Fibroblast of mammary gland (primary cell): ENCODE measurements around the gene CUL3.
"Not testable (repeated sequence)": the region's sequence is repeated elsewhere in the genome, so short reads cannot be mapped to it uniquely, and the experiment has no call there.

ENCODE experiments used
- DNase-seq: peaks from one replicate; pipeline ENCODE4 v3.0.0-alpha.2; 2010; ENCODE audit warnings: low read depth
- H3K4me3 ChIP-seq: 2 replicates; pipeline ENCODE4 v1.5.1; 2011; ENCODE audit warnings: low read depth, mild to moderate bottlenecking, low read length, moderate library complexity; ENCODE audit not compliant: control insufficient read depth
- TF ChIP-seq, protein P1 (sequence below): conservative IDR thresholded peaks from 2 replicates; pipeline ENCODE4 v1.5.1; 2011; ENCODE audit warnings: low read depth, low read length, inconsistent platforms; ENCODE audit not compliant: control insufficient read depth, insufficient read depth

CUL3 gene

DNA sequence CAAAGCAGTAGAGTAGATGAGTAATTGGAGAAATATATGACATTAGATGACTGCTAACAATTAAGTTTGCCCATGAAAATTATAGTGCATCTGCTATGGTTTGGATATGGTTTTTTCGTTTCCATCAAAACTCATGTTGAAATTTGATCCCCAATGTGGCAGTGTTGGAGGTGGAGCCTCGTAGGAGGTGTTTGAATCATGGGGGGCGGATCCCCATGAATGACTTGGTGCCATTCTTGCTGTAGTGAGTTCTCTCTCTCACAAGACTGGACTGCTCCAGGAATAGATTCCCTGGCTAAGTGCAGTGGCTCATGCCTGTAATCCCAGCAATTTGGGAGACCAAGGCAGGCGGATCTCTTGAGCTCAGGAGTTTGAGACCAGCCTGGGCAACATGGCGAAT is 9.7 kb upstream of the CUL3 start:
- H3K4me3 ChIP-seq: no peak overlapping the region
- DNase-seq: no peak
- TF ChIP-seq, protein P1, sequence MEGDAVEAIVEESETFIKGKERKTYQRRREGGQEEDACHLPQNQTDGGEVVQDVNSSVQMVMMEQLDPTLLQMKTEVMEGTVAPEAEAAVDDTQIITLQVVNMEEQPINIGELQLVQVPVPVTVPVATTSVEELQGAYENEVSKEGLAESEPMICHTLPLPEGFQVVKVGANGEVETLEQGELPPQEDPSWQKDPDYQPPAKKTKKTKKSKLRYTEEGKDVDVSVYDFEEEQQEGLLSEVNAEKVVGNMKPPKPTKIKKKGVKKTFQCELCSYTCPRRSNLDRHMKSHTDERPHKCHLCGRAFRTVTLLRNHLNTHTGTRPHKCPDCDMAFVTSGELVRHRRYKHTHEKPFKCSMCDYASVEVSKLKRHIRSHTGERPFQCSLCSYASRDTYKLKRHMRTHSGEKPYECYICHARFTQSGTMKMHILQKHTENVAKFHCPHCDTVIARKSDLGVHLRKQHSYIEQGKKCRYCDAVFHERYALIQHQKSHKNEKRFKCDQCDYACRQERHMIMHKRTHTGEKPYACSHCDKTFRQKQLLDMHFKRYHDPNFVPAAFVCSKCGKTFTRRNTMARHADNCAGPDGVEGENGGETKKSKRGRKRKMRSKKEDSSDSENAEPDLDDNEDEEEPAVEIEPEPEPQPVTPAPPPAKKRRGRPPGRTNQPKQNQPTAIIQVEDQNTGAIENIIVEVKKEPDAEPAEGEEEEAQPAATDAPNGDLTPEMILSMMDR: no peak

DNA sequence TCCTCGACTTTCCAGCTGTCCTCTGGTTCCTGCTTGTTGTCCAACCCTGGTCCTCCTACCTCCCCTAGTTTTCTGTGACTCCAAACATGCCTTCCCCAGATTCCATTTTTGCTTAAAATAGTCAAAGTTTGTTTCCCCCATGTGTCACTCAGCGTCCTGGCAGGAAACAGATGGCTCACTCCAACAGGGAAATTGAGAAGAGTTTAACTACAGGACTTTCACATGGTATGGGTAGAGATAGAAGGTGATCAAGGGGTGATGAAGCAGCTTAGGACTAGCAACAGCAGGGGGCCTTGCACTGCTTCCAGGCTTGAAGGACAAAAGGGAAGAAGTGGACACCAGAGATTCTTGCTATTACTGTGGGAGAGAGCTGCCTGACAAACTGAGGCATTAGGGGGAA is 6.1 kb upstream of the CUL3 start:
- H3K4me3 ChIP-seq: no peak overlapping the region
- DNase-seq: no peak
- TF ChIP-seq, protein P1: no peak

DNA sequence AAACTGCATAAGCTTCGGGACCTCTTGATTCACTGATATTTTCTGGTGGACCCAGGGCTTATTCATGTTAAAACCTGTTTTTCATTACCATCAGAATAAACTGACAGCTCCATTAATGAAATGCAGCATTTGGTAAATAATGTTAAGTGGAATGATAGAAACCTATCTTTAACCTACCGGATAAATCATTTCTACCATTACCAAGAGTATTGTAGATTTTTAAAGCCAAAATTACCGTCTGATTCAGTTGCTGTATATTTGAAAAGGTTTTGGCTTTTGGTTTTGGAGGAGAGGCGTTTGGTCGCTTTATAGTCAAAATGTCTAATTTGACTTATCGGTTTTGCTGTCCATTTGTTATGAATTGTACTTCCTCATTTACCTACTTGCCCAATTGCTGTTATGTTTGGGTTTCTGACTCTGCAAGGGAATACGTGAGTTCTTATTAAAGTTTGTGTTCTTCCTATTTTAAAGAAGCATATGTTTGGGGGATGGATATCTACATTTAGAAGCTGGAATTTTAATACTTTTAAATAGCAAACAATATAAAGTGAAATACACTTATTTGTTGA is 1.0 kb upstream of the CUL3 start:
- H3K4me3 ChIP-seq: peak overlapping the region; percentile 76
- TF ChIP-seq, protein P1: no peak
- DNase-seq: no peak

DNA sequence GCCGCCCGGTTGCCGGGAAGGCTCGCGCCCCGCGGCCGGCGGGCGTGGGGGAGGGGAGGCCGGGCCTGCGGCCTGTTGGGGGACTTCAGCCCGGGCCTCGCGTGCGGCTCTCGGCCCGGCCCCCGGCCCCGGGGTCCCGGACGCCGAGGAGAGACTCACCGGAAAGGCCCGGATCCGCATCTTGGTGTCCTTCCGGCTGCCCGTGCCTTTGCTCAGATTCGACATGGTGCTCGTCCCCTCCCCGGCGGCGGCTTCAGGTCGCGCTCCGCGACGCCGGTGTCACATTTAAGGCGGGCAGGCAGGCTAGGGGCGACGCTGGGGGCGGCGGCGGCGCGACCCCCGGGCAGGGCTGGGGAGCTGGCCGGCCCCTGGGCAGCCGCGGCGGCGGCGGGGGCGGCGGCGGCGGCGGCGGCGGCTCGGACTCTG is 365 bp downstream of the CUL3 start:
- H3K4me3 ChIP-seq: peak overlapping the region; percentile 58
- DNase-seq: no peak
- TF ChIP-seq, protein P1: no peak

DNA sequence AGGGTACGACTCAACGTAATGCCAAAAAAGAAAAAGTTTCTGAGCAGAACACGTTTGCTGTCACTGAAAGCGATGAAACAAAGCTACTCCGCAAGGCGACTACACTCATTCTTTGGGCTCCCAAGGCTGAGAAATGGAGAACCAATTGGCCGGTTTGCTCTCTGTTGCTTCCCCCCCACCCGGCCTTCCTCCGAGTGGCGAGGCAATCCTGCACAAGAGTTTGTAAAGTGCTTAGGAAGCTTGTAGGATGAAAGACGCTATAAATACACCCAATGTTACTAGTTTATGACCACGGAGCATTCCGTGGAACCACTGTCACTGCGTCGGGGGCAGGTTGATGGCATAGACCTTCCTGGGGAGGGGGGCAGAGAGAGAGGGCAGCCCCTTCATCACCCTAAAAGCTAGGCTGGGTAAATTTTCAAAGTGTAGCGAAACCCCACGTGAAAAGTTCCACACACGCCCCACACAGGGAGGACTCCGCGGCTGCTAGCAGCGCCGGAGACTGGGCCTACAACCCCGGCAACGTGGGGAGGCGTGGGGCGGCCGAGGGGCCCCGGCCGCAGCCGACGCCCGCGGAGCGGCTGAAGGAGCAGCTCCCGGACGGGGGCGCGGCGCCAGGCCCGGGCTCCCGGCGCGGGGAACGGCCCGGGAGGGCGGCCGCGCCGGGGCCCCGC is 915 bp downstream of the CUL3 start:
- peak overlapping the region; percentile 87 for H3K4me3 ChIP-seq
- DNase-seq: peak; percentile 40
- TF ChIP-seq, protein P1: no peak

DNA sequence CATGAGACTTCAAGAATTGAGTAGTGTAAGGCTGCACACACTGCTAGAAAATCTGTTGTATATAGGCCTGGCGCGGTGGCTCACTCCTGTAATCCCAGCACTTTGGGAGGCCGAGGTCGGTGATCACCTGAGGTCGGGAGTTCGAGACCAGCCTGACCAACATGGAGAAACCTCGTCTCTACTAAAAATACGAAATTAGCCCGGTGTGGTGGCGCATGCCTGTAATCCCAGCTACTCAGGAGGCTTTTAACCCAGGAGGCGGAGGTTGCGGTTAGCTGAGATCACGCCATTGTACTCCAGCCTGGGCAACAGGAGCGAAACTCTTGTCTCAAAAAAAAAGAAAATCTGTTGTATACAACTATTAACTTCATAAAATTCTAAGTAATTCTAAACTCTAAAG is 2.1 kb downstream of the CUL3 start:
- DNase-seq: not testable (repeated sequence)
- peak overlapping the region; percentile 87 for H3K4me3 ChIP-seq

DNA sequence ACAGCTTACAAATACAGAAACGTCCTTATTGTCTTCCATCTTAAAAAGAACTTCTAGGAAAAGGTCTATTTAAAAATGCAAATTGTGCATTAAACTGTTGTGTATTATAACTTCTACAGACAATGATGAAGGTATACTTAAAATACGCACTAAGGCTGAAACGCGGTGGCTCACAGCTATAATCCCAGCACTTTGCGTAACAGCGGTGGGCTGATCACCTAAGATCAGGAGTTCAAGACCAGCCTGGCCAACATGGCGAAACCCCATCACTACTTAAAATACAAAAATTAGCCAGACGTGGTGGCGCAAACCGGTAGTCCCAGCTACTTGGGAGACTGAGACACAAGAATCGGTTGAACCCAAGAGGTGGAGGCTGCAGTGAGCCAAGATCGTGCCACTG is 4.9 kb downstream of the CUL3 start:
- TF ChIP-seq, protein P1: no peak
- no peak overlapping the region for H3K4me3 ChIP-seq
- DNase-seq: no peak
